ENCODE results near the gene AGPAT2.

The AGPAT2 gene

GRCh38 chr9:136685790-136686533, 1.3 kb downstream of the AGPAT2 start:
- Histone ChIP-seq H3K4me1 (ENCODE audit: control insufficient read depth, insufficient read depth, low read length, poor library complexity, severe bottlenecking) (no peaks in the 10 kb centered on the region), H3K9me3 (ENCODE audit: control insufficient read depth, low read length) (no peaks in the 10 kb centered on the region), H3K36me3 (ENCODE audit: control insufficient read depth, insufficient read depth, low read length) (no peaks in the 10 kb centered on the region), H3K4me3 (ENCODE audit: extremely low read depth, insufficient read depth, low read length, poor library complexity, severe bottlenecking) (peak overlapping the region; percentile 70), H3K27ac (ENCODE audit: low read depth, low read length, severe bottlenecking) (no peak overlapping the region)
- 61 to 62% methylated on average over 13 to 18 of the region's 19 CpGs for WGBS, 2 experiments (ENCODE audit: insufficient coverage in 2 of 2)

DNA sequence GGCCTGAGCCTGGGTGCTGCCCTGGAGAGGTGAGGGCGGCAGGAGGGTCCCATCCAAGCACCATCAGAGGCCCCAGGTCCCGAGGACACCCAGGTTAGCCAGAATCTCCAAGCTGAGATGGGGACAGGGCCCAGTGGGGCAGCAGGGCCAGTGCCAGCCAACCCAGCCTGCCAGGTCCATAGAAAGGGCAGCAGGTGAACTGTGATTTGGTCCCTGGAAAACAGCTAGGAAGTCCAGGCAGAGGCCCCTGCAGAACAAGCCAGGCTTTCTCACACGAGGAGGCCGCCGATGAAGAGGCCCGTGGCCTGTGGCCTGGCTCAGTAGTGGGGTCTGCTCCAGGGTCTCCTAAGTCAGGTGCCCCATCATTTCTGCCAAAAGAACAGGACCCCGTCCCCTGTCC, 2.0 kb downstream of the AGPAT2 start:
- Histone ChIP-seq H3K4me3 (ENCODE audit: extremely low read depth, insufficient read depth, low read length, poor library complexity, severe bottlenecking) (peak overlapping the region; percentile 70), H3K36me3 (ENCODE audit: control insufficient read depth, insufficient read depth, low read length) (no peaks in the 10 kb centered on the region), H3K4me1 (ENCODE audit: control insufficient read depth, insufficient read depth, low read length, poor library complexity, severe bottlenecking) (no peaks in the 10 kb centered on the region), H3K27ac (ENCODE audit: low read depth, low read length, severe bottlenecking) (no peak overlapping the region), H3K9me3 (ENCODE audit: control insufficient read depth, low read length) (no peaks in the 10 kb centered on the region)
- 94 to 99% methylated on average over 7 of the region's 7 CpGs for WGBS, 2 experiments (ENCODE audit: insufficient coverage in 2 of 2)

- Histone ChIP-seq H3K9me3 (ENCODE audit: control insufficient read depth, low read length) (no peaks in the 10 kb centered on the region), H3K27ac (ENCODE audit: low read depth, low read length, severe bottlenecking) (no peak overlapping the region), H3K4me1 (ENCODE audit: control insufficient read depth, insufficient read depth, low read length, poor library complexity, severe bottlenecking) (no peaks in the 10 kb centered on the region), H3K4me3 (ENCODE audit: extremely low read depth, insufficient read depth, low read length, poor library complexity, severe bottlenecking) (no peak overlapping the region), H3K36me3 (ENCODE audit: control insufficient read depth, insufficient read depth, low read length) (no peaks in the 10 kb centered on the region)
- WGBS, 2 experiments (ENCODE audit: insufficient coverage in 2 of 2) = 87 to 94% methylated on average over 6 to 15 of the region's 15 CpGs
These were observed 2.5 kb downstream of the AGPAT2 start for GRCh38 chr9:136684799-136685198.

DNA sequence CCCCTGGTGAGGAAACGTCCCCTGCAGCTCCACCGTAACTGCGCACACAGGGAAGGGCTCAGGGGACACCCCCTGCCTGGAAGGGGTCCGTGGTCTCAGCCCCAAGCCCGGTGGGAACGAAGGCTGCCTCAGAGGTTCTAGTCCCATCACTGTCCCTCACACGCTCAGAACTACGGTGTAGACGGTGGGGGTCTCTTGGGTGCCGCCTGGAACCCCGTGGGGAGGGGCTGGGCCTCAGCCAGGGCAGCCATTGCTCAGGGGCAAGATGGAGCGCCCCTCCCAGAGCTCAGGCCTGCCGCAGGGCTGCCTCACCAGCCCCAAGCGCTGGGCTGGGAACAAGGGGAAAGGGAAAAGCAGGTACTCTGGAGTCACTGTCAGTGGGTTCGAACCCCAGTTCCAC, 2.9 kb downstream of the AGPAT2 start:
- Histone ChIP-seq H3K4me1 (ENCODE audit: control insufficient read depth, insufficient read depth, low read length, poor library complexity, severe bottlenecking) (peaks cover under 1% of the 10 kb centered on the region), H3K27ac (ENCODE audit: low read depth, low read length, severe bottlenecking) (no peak overlapping the region), H3K9me3 (ENCODE audit: control insufficient read depth, low read length) (no peaks in the 10 kb centered on the region), H3K36me3 (ENCODE audit: control insufficient read depth, insufficient read depth, low read length) (no peaks in the 10 kb centered on the region), H3K4me3 (ENCODE audit: extremely low read depth, insufficient read depth, low read length, poor library complexity, severe bottlenecking) (no peak overlapping the region)
- WGBS, 2 experiments (ENCODE audit: insufficient coverage in 2 of 2) = 88 to 94% methylated on average over 5 to 14 of the region's 15 CpGs

- no peaks in the 10 kb centered on the region for H3K9me3 ChIP-seq (ENCODE audit: control insufficient read depth, low read length)
- 93 to 95% methylated on average over 12 to 14 of the region's 14 CpGs for WGBS, 2 experiments (ENCODE audit: insufficient coverage in 2 of 2)
- no peak overlapping the region for H3K27ac ChIP-seq (ENCODE audit: low read depth, low read length, severe bottlenecking)
- no peak overlapping the region for H3K4me3 ChIP-seq (ENCODE audit: extremely low read depth, insufficient read depth, low read length, poor library complexity, severe bottlenecking)
- H3K4me1 ChIP-seq (ENCODE audit: control insufficient read depth, insufficient read depth, low read length, poor library complexity, severe bottlenecking) = peaks cover 3% of the 10 kb centered on the region
- H3K36me3 ChIP-seq (ENCODE audit: control insufficient read depth, insufficient read depth, low read length) = no peaks in the 10 kb centered on the region
These were observed 3.5 kb downstream of the AGPAT2 start for GRCh38 chr9:136683755-136684154.

DNA sequence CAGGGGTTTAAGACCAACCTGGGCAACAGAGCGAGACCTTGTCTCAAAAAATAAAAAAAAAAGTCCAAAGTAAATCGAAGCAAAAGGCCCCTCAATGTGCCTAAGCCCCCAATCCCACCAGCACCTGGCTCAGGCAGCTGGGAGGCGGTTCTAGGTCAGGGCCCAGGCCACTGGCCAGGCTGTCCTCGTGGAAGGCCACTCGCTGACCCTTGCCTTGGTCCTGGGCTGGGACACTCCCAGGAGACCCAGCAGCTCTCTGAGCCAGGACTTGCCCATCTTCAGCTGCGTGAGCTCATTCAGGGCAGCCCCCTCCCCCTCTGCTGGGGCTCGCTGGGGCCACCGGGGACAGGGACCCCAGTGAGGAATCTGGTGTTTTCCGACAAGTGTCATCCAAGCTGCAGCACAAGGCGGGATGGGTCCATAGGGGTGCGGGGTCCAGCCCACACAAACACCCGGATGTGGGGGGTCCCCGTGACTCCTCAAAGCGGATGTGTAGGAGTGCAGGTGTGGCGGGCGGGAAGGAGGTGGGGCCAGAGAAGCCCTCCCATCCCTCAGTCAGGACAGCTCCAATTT, 4.0 kb downstream of the AGPAT2 start:
- Histone ChIP-seq H3K4me3 (ENCODE audit: extremely low read depth, insufficient read depth, low read length, poor library complexity, severe bottlenecking) (no peak overlapping the region), H3K27ac (ENCODE audit: low read depth, low read length, severe bottlenecking) (no peak overlapping the region)
- WGBS, 2 experiments (ENCODE audit: insufficient coverage in 2 of 2) = 90% methylated on average over 13 to 14 of the region's 16 CpGs

DNA sequence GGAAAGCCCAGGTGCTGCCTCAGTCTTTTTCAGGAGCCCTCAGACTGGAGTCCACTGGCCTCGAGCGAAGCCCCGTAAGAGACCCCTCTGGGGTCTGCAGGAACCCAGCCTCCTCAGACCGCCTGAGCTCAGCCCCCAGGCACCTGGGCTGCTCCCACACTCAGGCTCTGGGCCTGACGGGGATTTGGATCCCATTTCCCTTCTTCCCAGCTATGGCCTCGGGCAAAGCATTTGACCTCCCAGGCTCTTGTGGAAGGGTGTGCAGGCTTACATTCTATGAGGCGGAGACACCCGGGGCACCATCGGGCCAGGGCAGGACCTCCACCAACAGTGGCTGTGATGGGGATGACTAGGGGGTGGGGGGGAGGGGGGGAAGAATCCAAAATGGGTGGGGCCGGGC, 4.5 kb downstream of the AGPAT2 start:
- H3K27ac ChIP-seq (ENCODE audit: low read depth, low read length, severe bottlenecking) = no peak overlapping the region
- no peaks in the 10 kb centered on the region for H3K9me3 ChIP-seq (ENCODE audit: control insufficient read depth, low read length)
- no peak overlapping the region for H3K4me3 ChIP-seq (ENCODE audit: extremely low read depth, insufficient read depth, low read length, poor library complexity, severe bottlenecking)
- H3K4me1 ChIP-seq (ENCODE audit: control insufficient read depth, insufficient read depth, low read length, poor library complexity, severe bottlenecking) = peaks cover 3% of the 10 kb centered on the region
- H3K36me3 ChIP-seq (ENCODE audit: control insufficient read depth, insufficient read depth, low read length) = no peaks in the 10 kb centered on the region
- WGBS, 2 experiments (ENCODE audit: insufficient coverage in 2 of 2) = 83 to 86% methylated on average over 2 to 6 of the region's 10 CpGs

More for the DNA sequence above, 4.0 kb downstream of the AGPAT2 start:
- H3K4me1 ChIP-seq (ENCODE audit: control insufficient read depth, insufficient read depth, low read length, poor library complexity, severe bottlenecking) = peaks cover 3% of the 10 kb centered on the region
- no peaks in the 10 kb centered on the region for H3K9me3 ChIP-seq (ENCODE audit: control insufficient read depth, low read length)
- H3K36me3 ChIP-seq (ENCODE audit: control insufficient read depth, insufficient read depth, low read length) = no peaks in the 10 kb centered on the region

- Histone ChIP-seq H3K27ac (ENCODE audit: low read depth, low read length, severe bottlenecking) (no peak overlapping the region), H3K9me3 (ENCODE audit: control insufficient read depth, low read length) (no peaks in the 10 kb centered on the region), H3K4me1 (ENCODE audit: control insufficient read depth, insufficient read depth, low read length, poor library complexity, severe bottlenecking) (peaks cover 3% of the 10 kb centered on the region), H3K4me3 (ENCODE audit: extremely low read depth, insufficient read depth, low read length, poor library complexity, severe bottlenecking) (no peak overlapping the region), H3K36me3 (ENCODE audit: control insufficient read depth, insufficient read depth, low read length) (no peaks in the 10 kb centered on the region)
- WGBS, 2 experiments (ENCODE audit: insufficient coverage in 2 of 2) = 80 to 81% methylated on average over 12 to 18 of the region's 20 CpGs
These were observed 5.1 kb downstream of the AGPAT2 start for GRCh38 chr9:136681945-136682699.

DNA sequence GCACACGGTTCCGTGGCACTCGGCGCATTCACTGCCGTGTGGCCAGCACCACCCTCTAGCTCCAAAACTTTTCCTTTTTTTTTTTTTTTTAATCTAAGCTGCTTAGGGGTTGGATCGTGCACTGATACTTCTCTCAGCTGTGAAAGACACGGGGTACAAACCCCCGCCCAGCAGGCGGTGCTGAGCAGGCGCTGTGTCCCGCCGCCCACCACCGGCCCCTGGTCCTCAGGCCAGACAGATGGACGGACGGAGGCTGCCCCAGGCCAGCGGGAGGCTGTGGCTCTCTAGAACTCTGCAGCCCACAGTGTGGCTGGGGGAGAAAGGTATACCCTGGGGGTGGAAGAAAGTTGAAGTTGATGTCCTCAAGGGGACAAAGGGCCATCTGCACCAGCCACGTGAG, 6.2 kb downstream of the AGPAT2 start:
- 97 to 99% methylated on average over 14 to 17 of the region's 17 CpGs for WGBS, 2 experiments (ENCODE audit: insufficient coverage in 2 of 2)
- no peaks in the 10 kb centered on the region for H3K36me3 ChIP-seq (ENCODE audit: control insufficient read depth, insufficient read depth, low read length)
- H3K9me3 ChIP-seq (ENCODE audit: control insufficient read depth, low read length) = no peaks in the 10 kb centered on the region
- no peak overlapping the region for H3K27ac ChIP-seq (ENCODE audit: low read depth, low read length, severe bottlenecking)
- no peak overlapping the region for H3K4me3 ChIP-seq (ENCODE audit: extremely low read depth, insufficient read depth, low read length, poor library complexity, severe bottlenecking)
- H3K4me1 ChIP-seq (ENCODE audit: control insufficient read depth, insufficient read depth, low read length, poor library complexity, severe bottlenecking) = peaks cover 3% of the 10 kb centered on the region

GRCh38 chr9:136679431-136679941, 7.8 kb downstream of the AGPAT2 start:
- Histone ChIP-seq H3K4me1 (ENCODE audit: control insufficient read depth, insufficient read depth, low read length, poor library complexity, severe bottlenecking) (peaks cover 3% of the 10 kb centered on the region), H3K27ac (ENCODE audit: low read depth, low read length, severe bottlenecking) (no peak overlapping the region), H3K4me3 (ENCODE audit: extremely low read depth, insufficient read depth, low read length, poor library complexity, severe bottlenecking) (no peak overlapping the region), H3K9me3 (ENCODE audit: control insufficient read depth, low read length) (no peaks in the 10 kb centered on the region), H3K36me3 (ENCODE audit: control insufficient read depth, insufficient read depth, low read length) (peaks cover 3% of the 10 kb centered on the region)
- WGBS, 2 experiments (ENCODE audit: insufficient coverage in 2 of 2) = 94% methylated on average over 17 of the region's 22 CpGs

Data from mesodermal cell (in vitro differentiated cells).